MM.1S (cell line): ENCODE results near the gene TENM4.

Experiments used
- DNase-seq: peaks from one replicate; pipeline ENCODE4 v3.0.0-alpha.2; 2015
- H2AFZ ChIP-seq: fragments of 300-600 bp; sonication (generic); 2 replicates; pipeline ENCODE4 v1.6.0; 2016; ENCODE audit warnings: antibody characterized with exemption, low read length
- H3F3A ChIP-seq: fragments of 300-600 bp; sonication (generic); 2 replicates; pipeline ENCODE4 v1.6.1; 2016; ENCODE audit warnings: mild to moderate bottlenecking, antibody characterized with exemption, low read length, moderate library complexity, mixed read lengths; ENCODE audit not compliant: insufficient read depth
- H3K27ac ChIP-seq: fragments of 300-600 bp; sonication (generic); 2 replicates; pipeline ENCODE4 v1.5.1; 2016; ENCODE audit warnings: mild to moderate bottlenecking, low read length
- H3K27me3 ChIP-seq: fragments of 300-600 bp; sonication (generic); replicated peaks from 2 replicates; pipeline ENCODE4 v1.6.0; 2016; ENCODE audit warnings: low read length; ENCODE audit not compliant: insufficient read depth
- H3K36me3 ChIP-seq: fragments of 300-600 bp; sonication (generic); replicated peaks from 2 replicates; pipeline ENCODE4 v1.6.1; 2016; ENCODE audit warnings: mild to moderate bottlenecking, low read length, mixed read lengths; ENCODE audit not compliant: insufficient read depth
- H3K4me1 ChIP-seq: fragments of 300-600 bp; sonication (generic); 2 replicates; pipeline ENCODE4 v1.6.1; 2016; ENCODE audit warnings: low read length, mixed read lengths
- H3K4me2 ChIP-seq: fragments of 300-600 bp; sonication (generic); 2 replicates; pipeline ENCODE4 v1.6.0; 2016; ENCODE audit warnings: low read depth, low read length
- H3K4me3 ChIP-seq: fragments of 300-600 bp; sonication (generic); 2 replicates; pipeline ENCODE4 v1.5.1; 2016; ENCODE audit warnings: low read length, mixed read lengths
- H3K79me2 ChIP-seq: fragments of 300-600 bp; sonication (generic); 2 replicates; pipeline ENCODE4 v1.6.1; 2016; ENCODE audit warnings: mixed run types, low read length, mixed read lengths
- H3K9ac ChIP-seq: fragments of 300-600 bp; sonication (generic); 2 replicates; pipeline ENCODE4 v1.6.1; 2016; ENCODE audit warnings: low read length, mixed read lengths
- H3K9me2 ChIP-seq: fragments of 300-600 bp; sonication (generic); replicated peaks from 2 replicates; pipeline ENCODE4 v1.6.1; 2016; ENCODE audit warnings: mild to moderate bottlenecking, low read length, mixed read lengths; ENCODE audit not compliant: insufficient read depth
- H3K9me3 ChIP-seq: fragments of 300-600 bp; sonication (generic); replicated peaks from 2 replicates; pipeline ENCODE4 v1.6.1; 2016; ENCODE audit warnings: mild to moderate bottlenecking, low read length, mixed read lengths; ENCODE audit not compliant: insufficient read depth
- H4K20me1 ChIP-seq: fragments of 300-600 bp; sonication (generic); 2 replicates; pipeline ENCODE4 v1.6.1; 2016; ENCODE audit warnings: mild to moderate bottlenecking, low read length, moderate library complexity, mixed read lengths; ENCODE audit not compliant: insufficient read depth
- EZH2 ChIP-seq: fragments of 300-600 bp; sonication (generic); optimal IDR thresholded peaks from 2 replicates; pipeline ENCODE3; 2017; ENCODE audit warnings: low read depth, mild to moderate bottlenecking, antibody characterized with exemption, low read length, mixed read lengths
- EZH2phosphoT487 ChIP-seq: fragments of 300-600 bp; sonication (generic); IDR thresholded peaks from 2 replicates; pipeline ENCODE4 v1.6.1; 2018; ENCODE audit warnings: antibody characterized with exemption, low read length
- TF ChIP-seq, protein P1 (sequence below): fragments of 300-600 bp; sonication (generic); IDR thresholded peaks from 2 replicates; pipeline ENCODE4 v1.5.1; 2016; ENCODE audit warnings: antibody characterized with exemption, low read length, mixed read lengths

Gene TENM4

GRCh38 chr11:79425463-79425862, 15.4 kb downstream of the TENM4 start:
- TF ChIP-seq EZH2phosphoT487 (no peak), EZH2 (no peak)
- TF ChIP-seq, protein P1, sequence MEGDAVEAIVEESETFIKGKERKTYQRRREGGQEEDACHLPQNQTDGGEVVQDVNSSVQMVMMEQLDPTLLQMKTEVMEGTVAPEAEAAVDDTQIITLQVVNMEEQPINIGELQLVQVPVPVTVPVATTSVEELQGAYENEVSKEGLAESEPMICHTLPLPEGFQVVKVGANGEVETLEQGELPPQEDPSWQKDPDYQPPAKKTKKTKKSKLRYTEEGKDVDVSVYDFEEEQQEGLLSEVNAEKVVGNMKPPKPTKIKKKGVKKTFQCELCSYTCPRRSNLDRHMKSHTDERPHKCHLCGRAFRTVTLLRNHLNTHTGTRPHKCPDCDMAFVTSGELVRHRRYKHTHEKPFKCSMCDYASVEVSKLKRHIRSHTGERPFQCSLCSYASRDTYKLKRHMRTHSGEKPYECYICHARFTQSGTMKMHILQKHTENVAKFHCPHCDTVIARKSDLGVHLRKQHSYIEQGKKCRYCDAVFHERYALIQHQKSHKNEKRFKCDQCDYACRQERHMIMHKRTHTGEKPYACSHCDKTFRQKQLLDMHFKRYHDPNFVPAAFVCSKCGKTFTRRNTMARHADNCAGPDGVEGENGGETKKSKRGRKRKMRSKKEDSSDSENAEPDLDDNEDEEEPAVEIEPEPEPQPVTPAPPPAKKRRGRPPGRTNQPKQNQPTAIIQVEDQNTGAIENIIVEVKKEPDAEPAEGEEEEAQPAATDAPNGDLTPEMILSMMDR: no peak
- Histone ChIP-seq H3K4me2 (no peak overlapping the region), H4K20me1 (no peaks in the 10 kb centered on the region), H3K9me3 (no peaks in the 10 kb centered on the region), H3K9me2 (no peaks in the 10 kb centered on the region), H3K79me2 (no peaks in the 10 kb centered on the region), H3K9ac (no peak overlapping the region), H3K27ac (no peak overlapping the region), H2AFZ (no peak overlapping the region), H3K27me3 (no peaks in the 10 kb centered on the region), H3K36me3 (no peaks in the 10 kb centered on the region), H3F3A (no peaks in the 10 kb centered on the region), H3K4me3 (no peak overlapping the region), H3K4me1 (no peaks in the 10 kb centered on the region)
- no peak for DNase-seq

DNA sequence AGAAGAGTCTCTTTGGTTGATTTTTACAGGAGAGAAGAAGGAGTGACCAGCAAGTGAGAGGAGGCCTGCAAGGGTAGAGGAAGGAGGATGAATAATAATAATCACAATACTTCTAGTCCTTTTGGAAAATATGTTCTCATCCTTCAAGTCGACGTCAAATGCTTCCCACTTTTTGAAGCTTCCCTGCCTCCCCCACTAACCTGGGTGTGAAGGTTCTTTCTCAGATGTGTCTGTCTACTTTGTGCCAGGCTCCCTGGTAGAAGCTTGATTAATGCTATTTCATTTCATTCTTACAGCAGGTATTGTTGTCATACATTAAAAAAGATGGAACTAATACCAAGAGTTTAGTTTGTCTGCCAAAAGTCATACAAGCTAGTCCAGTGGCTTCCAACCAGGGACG, 17.1 kb downstream of the TENM4 start:
- no peak overlapping the region for H3K9ac ChIP-seq
- no peak for DNase-seq
- H3K27ac ChIP-seq: no peak overlapping the region
- H3K79me2 ChIP-seq: no peaks in the 10 kb centered on the region
- no peaks in the 10 kb centered on the region for H4K20me1 ChIP-seq
- no peaks in the 10 kb centered on the region for H3K9me2 ChIP-seq
- no peak overlapping the region for H2AFZ ChIP-seq
- H3K4me3 ChIP-seq: no peak overlapping the region
- no peaks in the 10 kb centered on the region for H3K36me3 ChIP-seq
- no peak for TF ChIP-seq EZH2
- no peak for TF ChIP-seq EZH2phosphoT487
- TF ChIP-seq, protein P1: no peak
- H3K27me3 ChIP-seq: no peaks in the 10 kb centered on the region
- H3K4me1 ChIP-seq: no peaks in the 10 kb centered on the region
- H3K4me2 ChIP-seq: no peak overlapping the region
- H3F3A ChIP-seq: no peaks in the 10 kb centered on the region
- no peaks in the 10 kb centered on the region for H3K9me3 ChIP-seq

DNA sequence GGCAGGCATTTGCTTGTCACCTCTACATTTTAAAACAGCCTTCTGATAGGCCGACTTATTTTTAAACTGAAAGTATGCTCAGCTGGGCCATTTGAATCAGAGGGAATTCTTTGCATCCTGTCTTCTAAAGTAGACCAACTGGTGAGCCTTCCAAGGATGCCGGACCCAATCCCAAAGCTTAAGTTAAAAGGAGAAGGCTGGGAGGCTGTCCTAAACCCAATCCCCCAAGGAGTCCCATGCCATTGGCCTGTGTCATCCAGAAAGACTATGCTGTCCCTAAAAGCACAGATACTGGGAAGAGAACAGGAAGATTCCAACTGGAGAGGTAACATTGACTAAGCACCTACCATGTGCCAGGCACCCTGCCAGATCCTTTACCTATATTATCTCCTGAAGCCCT, 18.0 kb downstream of the TENM4 start:
- H3K9me2 ChIP-seq: no peaks in the 10 kb centered on the region
- no peaks in the 10 kb centered on the region for H3F3A ChIP-seq
- H3K9me3 ChIP-seq: no peaks in the 10 kb centered on the region
- no peak overlapping the region for H3K27ac ChIP-seq
- H2AFZ ChIP-seq: no peak overlapping the region
- H4K20me1 ChIP-seq: no peaks in the 10 kb centered on the region
- no peaks in the 10 kb centered on the region for H3K4me1 ChIP-seq
- DNase-seq: no peak
- no peak overlapping the region for H3K9ac ChIP-seq
- no peak overlapping the region for H3K4me2 ChIP-seq
- H3K4me3 ChIP-seq: no peak overlapping the region
- no peaks in the 10 kb centered on the region for H3K36me3 ChIP-seq
- H3K27me3 ChIP-seq: no peaks in the 10 kb centered on the region
- H3K79me2 ChIP-seq: no peaks in the 10 kb centered on the region
- TF ChIP-seq, protein P1: no peak
- TF ChIP-seq EZH2phosphoT487 (no peak), EZH2 (no peak)
